ENCODE measurements around the gene CYP2E1.

The CYP2E1 gene

GRCh38 chr10:133525444-133525843 is 1.7 kb upstream of the CYP2E1 start:
- peaks cover 46% of the 10 kb centered on the region for H3K27me3 ChIP-seq
- H3K4me1 ChIP-seq: no peaks in the 10 kb centered on the region
- H3K4me3 ChIP-seq (ENCODE audit: low read depth, low read length): no peak overlapping the region
- H3K9me3 ChIP-seq: no peaks in the 10 kb centered on the region
- no peak for DNase-seq
- TF ChIP-seq, protein P1, sequence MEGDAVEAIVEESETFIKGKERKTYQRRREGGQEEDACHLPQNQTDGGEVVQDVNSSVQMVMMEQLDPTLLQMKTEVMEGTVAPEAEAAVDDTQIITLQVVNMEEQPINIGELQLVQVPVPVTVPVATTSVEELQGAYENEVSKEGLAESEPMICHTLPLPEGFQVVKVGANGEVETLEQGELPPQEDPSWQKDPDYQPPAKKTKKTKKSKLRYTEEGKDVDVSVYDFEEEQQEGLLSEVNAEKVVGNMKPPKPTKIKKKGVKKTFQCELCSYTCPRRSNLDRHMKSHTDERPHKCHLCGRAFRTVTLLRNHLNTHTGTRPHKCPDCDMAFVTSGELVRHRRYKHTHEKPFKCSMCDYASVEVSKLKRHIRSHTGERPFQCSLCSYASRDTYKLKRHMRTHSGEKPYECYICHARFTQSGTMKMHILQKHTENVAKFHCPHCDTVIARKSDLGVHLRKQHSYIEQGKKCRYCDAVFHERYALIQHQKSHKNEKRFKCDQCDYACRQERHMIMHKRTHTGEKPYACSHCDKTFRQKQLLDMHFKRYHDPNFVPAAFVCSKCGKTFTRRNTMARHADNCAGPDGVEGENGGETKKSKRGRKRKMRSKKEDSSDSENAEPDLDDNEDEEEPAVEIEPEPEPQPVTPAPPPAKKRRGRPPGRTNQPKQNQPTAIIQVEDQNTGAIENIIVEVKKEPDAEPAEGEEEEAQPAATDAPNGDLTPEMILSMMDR (IDR thresholded peaks at IDR 0.05; ENCODE audit: low read depth, low read length): no peak
- H3K36me3 ChIP-seq: no peaks in the 10 kb centered on the region

DNA sequence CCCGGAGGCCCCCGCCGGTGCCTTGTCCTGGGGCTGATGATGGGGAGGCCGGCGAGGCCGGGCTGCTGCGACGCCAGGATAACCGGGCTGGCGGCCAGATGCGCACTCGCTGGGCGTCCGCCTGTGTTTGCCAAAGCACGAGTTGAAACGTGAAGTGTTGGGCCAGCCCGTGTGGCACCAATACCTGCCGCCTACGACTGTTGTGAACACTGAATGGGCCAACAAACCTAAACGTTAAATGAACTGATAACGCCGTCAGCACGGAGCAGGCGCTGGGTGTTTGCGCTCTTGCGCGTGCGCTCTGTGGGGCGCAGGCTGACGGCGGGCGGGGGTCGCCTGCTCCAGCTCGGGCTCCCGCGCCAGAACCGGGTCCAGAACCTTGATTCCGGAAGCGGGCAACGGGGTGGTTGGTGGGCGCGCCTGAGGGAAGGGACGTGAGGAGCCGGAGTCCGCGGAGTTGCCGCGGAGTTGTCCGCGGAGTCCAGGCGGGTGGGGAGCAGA is 658 bp downstream of the CYP2E1 start:
- no peak overlapping the region for H3K4me3 ChIP-seq (ENCODE audit: low read depth, low read length)

GRCh38 chr10:133528296-133528844 is 1.2 kb downstream of the CYP2E1 start:
- TF ChIP-seq, protein P1 (IDR thresholded peaks at IDR 0.05; ENCODE audit: low read depth, low read length): no peak
- Histone ChIP-seq H3K27me3 (peaks cover 53% of the 10 kb centered on the region), H3K4me3 (ENCODE audit: low read depth, low read length) (no peak overlapping the region), H3K9me3 (no peaks in the 10 kb centered on the region), H3K4me1 (no peaks in the 10 kb centered on the region), H3K36me3 (no peaks in the 10 kb centered on the region)
- no peak for DNase-seq

More for the DNA sequence above, 658 bp downstream of the CYP2E1 start:
- DNase-seq: no peak
- Histone ChIP-seq H3K27me3 (peaks cover 53% of the 10 kb centered on the region), H3K9me3 (no peaks in the 10 kb centered on the region), H3K36me3 (no peaks in the 10 kb centered on the region), H3K4me1 (no peaks in the 10 kb centered on the region)
- TF ChIP-seq, protein P1 (IDR thresholded peaks at IDR 0.05; ENCODE audit: low read depth, low read length): no peak

GRCh38 chr10:133528845-133529575 is 1.8 kb downstream of the CYP2E1 start:
- Histone ChIP-seq H3K4me1 (no peaks in the 10 kb centered on the region), H3K4me3 (ENCODE audit: low read depth, low read length) (no peak overlapping the region), H3K9me3 (no peaks in the 10 kb centered on the region), H3K27me3 (peaks cover 53% of the 10 kb centered on the region), H3K36me3 (no peaks in the 10 kb centered on the region)
- peak; percentile 27 for DNase-seq
- TF ChIP-seq, protein P1 (IDR thresholded peaks at IDR 0.05; ENCODE audit: low read depth, low read length): no peak

GRCh38 chr10:133529576-133529946 is 2.4 kb downstream of the CYP2E1 start:
- Histone ChIP-seq H3K36me3 (no peaks in the 10 kb centered on the region), H3K4me1 (no peaks in the 10 kb centered on the region), H3K4me3 (ENCODE audit: low read depth, low read length) (no peak overlapping the region), H3K27me3 (peaks cover 53% of the 10 kb centered on the region), H3K9me3 (no peaks in the 10 kb centered on the region)
- DNase-seq: no peak
- TF ChIP-seq, protein P1 (IDR thresholded peaks at IDR 0.05; ENCODE audit: low read depth, low read length): no peak

DNA sequence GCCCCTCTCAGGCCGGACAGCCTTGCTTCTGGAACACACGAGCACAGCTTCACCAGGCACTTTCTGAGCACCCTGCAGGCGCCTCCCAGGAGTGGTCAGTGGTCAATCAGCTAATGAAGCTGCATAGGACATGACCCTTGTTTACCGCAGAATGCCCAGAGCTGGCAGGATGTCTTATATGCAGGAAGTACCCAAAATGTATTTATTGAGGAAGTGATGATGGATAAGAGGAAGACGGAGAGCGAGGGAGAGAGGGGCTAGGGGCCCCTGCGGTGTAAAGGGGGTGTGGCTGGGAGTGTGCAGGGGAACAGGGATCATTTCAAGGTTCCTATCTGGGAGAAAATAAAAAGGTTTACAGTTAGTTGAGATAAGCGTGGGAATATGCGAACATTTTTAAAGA is 3.3 kb downstream of the CYP2E1 start:
- TF ChIP-seq, protein P1 (IDR thresholded peaks at IDR 0.05; ENCODE audit: low read depth, low read length): no peak

More for the DNA sequence above, 3.3 kb downstream of the CYP2E1 start:
- Histone ChIP-seq H3K4me3 (ENCODE audit: low read depth, low read length) (no peak overlapping the region), H3K9me3 (no peaks in the 10 kb centered on the region), H3K36me3 (no peaks in the 10 kb centered on the region), H3K4me1 (no peaks in the 10 kb centered on the region), H3K27me3 (peaks cover 53% of the 10 kb centered on the region)
- DNase-seq: no peak
